Activated effector memory CD4-positive, alpha-beta T cell treated with anti-CD3 and anti-CD28 coated beads, Interleukin-2, amount 50 U/mL, for 16 hours (primary cell): ENCODE data around the gene LIX1.

Experiments
- DNase-seq: peaks from one replicate; pipeline ENCODE4 v3.0.0-alpha.2; 2020

The LIX1 gene

GRCh38 chr5:97071993-97072392, 70.4 kb downstream of the LIX1 start:
- no peak for DNase-seq

- DNase-seq = no peak
Measured at GRCh38 chr5:97071101-97071500, 71.3 kb downstream of the LIX1 start.

GRCh38 chr5:97070234-97070633, 72.2 kb downstream of the LIX1 start:
- no peak for DNase-seq

- no peak for DNase-seq
Measured at GRCh38 chr5:97067296-97067850, 75.0 kb downstream of the LIX1 start.

- no peak for DNase-seq
Measured at GRCh38 chr5:97065475-97065874, 76.9 kb downstream of the LIX1 start.

- no peak for DNase-seq
Measured at GRCh38 chr5:97063251-97063650, 79.2 kb downstream of the LIX1 start.

GRCh38 chr5:97062046-97062445, 80.4 kb downstream of the LIX1 start:
- no peak for DNase-seq

- DNase-seq = no peak
Measured at GRCh38 chr5:97056263-97056662, 86.1 kb downstream of the LIX1 start.

GRCh38 chr5:97049175-97049574, 93.2 kb downstream of the LIX1 start:
- no peak for DNase-seq

- DNase-seq = no peak
Measured at GRCh38 chr5:97047076-97047475, 95.3 kb downstream of the LIX1 start.

GRCh38 chr5:97046270-97046982, 96.0 kb downstream of the LIX1 start:
- DNase-seq = no peak

GRCh38 chr5:97044052-97044451, 98.4 kb downstream of the LIX1 start:
- DNase-seq = no peak

- DNase-seq = no peak
Measured at GRCh38 chr5:97043511-97043910, 98.9 kb downstream of the LIX1 start.

- DNase-seq = no peak
Measured at GRCh38 chr5:97042996-97043395, 99.4 kb downstream of the LIX1 start.
